GM12801 (cell line): ENCODE measurements around the gene CST5.

Source experiments
- TF ChIP-seq, protein P1 (sequence below): IDR thresholded peaks from one replicate; pipeline ENCODE4 v1.5.1; 2011; ENCODE audit warnings: control low read depth; ENCODE audit not compliant: insufficient read length; ENCODE audit errors: extremely low read depth

The CST5 gene

DNA sequence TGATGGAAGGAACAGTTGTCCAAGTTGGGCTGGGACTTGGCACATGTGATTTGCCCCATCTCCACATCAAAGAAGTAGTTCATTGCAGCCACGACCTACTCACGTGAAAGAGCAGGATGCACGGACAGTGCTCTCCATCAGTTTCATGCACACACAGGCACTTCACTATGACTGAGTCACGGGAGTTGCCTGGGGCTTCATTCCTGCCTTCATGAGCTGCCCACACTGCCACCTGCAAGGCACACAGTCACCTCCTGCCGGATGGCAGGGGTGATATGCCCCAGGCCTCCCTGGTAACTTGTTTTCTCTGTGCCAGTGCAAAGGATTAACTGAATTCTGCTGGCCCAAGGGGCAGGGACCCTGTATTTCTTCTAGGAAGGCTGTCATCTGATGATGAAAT, 22.8 kb downstream of the CST5 start:
- TF ChIP-seq, protein P1, sequence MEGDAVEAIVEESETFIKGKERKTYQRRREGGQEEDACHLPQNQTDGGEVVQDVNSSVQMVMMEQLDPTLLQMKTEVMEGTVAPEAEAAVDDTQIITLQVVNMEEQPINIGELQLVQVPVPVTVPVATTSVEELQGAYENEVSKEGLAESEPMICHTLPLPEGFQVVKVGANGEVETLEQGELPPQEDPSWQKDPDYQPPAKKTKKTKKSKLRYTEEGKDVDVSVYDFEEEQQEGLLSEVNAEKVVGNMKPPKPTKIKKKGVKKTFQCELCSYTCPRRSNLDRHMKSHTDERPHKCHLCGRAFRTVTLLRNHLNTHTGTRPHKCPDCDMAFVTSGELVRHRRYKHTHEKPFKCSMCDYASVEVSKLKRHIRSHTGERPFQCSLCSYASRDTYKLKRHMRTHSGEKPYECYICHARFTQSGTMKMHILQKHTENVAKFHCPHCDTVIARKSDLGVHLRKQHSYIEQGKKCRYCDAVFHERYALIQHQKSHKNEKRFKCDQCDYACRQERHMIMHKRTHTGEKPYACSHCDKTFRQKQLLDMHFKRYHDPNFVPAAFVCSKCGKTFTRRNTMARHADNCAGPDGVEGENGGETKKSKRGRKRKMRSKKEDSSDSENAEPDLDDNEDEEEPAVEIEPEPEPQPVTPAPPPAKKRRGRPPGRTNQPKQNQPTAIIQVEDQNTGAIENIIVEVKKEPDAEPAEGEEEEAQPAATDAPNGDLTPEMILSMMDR, result no peak

DNA sequence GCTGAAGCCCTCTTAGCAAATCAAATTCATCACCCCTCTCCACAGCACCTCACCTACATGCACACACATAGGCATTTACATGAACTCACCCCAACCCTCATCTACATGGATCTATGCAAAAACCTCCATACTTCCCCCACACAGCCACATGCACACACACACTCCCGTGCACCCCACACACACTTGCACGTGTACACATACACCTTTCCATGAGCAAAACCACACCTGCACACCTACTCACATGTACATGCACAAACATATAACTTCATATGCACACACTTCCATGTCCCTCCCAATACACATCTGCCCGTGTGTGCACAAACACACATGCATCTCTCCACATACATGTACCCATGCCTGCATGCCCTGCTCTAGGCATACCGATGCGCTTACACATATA, 23.3 kb downstream of the CST5 start:
- TF ChIP-seq, protein P1, result no peak

DNA sequence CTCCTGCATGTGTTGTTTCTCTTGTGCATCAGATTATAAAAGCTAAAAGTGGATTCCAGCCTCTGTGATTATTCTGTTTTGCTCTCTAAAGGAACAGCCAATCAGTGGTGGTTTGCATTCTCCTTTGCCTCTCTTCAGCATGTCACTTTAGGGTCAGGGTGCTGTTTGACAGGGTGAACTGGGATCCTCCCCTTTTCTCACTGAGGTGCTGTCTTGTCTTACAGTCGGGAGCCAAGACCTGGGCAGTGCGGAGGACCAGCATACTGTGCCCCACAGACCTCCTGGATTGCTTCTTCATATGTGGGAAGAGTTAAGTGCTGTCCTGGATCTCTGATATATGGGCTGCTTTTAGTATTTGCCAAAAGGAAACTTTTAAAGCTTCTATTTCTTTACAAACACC, 37.9 kb downstream of the CST5 start:
- TF ChIP-seq, protein P1, result no peak

DNA sequence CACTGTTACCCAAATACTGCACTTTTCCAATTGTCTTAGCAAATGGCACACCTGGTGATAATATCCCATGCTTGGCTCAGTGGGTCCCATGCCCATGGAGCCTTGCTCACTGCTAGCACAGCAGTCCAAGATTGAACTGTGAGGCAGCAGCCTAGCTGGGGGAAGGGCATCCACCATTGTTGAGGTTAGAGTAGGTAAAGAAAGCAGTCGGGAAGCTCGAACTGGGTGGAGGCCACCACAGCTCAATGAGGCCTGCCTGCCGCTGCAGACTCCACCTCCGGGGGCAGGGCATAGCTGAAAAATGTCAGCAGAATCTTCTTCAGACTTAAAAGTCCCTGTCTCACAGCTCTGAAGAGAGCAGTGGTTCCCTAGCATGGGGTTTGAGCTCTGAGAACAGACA, 43.8 kb downstream of the CST5 start:
- TF ChIP-seq, protein P1, result no peak

DNA sequence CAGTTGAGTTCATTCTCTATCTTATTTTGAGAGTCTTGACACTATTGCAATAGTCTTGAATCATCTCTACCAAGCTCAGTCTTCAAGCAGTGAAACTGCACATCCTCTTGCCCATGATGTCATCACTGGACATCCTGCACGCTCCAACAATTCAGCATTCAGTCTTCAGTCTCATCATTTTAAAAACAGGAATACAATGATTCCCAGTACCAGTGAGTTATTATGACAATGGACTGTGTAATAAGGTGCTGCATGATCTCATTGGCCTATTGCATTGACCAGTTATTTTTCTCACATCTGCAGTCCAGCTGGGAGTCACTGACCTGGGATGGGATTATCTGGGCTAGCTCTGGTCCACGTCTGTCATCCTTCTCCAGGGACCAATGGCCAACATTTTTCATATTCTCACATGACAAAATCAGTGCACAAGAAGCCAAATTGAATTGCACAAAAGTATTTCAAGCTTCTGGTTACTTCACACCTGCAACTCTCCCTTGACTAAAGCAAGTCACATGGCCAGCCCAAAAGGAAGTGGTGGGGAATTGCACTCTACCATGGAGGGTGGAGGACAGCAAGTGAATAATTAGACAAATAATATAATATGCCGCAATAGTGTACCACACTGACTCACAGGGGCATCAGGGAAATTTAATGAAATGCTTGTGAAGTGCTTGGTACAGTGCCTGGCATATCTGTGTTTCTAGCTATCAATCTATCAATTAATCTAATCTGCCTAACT, 46.6 kb downstream of the CST5 start:
- TF ChIP-seq, protein P1, result no peak

DNA sequence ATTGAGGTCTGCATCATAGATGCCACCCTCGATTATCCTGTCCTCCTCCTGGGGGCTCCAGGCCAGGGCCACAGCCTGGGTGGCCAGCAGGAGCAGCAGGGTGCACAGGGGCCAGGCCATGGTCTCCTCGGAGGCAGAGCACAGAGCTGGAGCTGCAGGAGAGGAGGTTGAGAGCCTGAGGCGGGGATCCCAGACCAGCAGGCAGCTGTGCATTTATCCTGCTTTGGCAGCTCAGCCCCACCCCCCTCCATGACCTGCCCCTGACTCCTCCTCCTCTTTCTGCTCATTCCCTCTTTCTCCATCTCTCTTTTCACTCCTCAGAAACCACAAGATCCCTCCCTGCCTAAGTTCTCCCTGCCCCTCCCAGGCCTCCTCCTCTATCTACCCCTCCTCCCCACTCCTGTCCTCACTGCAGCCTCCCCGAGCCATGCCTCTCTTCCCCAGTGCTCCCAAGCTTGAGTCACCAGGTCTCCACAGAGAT, 53.0 kb downstream of the CST5 start, which contains the start of gene CST2:
Gene CST2 (minus strand): TSS at position 189 of the 481 bp plus-strand sequence. CDS start 69 bp downstream, at position 120.
- TF ChIP-seq, protein P1, result no peak
